GM19324 (cell line): Measurements from ENCODE around the gene TEAD4.

ENCODE experiments used
- ATAC-seq: cut with Tn5 transposase; IDR thresholded peaks from one replicate; pipeline ENCODE4 v1.9.1; 2021; ENCODE audit warnings: mild to moderate bottlenecking, moderate library complexity; ENCODE audit not compliant: unreplicated experiment, low FRiP score

Gene TEAD4

GRCh38 chr12:2960390-2960956 is 1.3 kb downstream of the TEAD4 start:
- ATAC-seq = no peak

DNA sequence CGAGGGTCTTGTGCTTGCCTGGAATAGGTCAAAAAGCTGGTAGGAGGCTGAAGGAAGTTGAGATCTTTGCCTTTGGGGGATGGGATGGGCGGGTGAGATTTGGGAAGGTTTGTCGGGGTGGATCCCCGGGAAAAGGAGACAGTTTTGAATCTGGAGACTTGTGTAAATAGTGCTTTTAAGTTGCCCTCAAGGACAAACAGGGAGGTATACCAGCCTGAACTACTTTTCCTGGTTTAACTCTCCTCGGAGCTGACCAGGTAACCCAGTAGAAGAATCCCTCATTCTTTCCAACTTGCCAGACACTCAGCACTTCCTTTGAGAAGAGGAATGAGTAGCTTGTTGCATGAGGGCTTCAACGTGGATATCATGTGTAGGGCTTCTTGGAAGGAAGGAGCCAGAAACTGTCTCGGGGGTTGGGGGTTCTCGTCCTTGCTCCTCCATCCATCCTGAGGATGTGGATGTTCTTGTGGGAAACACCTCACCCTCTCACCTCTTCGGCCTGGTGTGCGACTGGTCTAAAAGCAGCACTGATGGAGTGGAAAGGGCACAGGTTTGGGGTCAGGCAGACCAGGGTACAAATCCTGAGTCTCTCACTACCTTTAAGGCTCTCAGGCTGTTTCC is 1.9 kb downstream of the TEAD4 start:
- ATAC-seq = no peak

- ATAC-seq = no peak
Measured at GRCh38 chr12:2961705-2962104, 2.5 kb downstream of the TEAD4 start.

DNA sequence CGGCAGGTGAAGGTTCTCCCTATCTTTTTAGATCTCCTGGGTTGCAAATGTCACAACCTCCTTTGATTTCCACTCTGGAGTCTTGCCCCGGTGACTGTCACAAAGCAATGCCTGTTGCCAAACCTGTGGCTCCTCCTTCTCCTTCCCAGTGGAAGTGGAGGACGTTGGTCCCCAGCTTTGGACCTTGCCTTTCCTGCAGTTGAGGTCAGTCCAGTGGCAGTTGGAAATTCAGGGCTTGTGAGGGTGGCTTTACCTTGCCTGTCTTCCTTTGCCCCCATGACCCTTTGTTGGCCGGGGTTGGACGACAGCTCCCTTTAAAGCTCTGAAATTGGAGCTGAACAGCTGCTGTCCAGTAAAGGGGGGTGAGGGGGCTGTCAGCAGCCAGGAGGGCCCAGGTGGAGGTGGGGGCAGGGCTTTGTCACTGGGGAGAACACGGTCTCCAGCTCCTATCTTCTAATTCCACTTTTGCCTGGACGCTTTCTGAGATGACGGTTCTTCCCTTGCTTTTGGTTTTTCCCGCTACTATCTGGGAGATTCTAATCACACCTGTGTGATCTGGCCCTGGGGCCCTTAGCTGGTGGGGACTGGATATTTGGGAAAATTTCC is 4.1 kb downstream of the TEAD4 start:
- ATAC-seq = no peak

DNA sequence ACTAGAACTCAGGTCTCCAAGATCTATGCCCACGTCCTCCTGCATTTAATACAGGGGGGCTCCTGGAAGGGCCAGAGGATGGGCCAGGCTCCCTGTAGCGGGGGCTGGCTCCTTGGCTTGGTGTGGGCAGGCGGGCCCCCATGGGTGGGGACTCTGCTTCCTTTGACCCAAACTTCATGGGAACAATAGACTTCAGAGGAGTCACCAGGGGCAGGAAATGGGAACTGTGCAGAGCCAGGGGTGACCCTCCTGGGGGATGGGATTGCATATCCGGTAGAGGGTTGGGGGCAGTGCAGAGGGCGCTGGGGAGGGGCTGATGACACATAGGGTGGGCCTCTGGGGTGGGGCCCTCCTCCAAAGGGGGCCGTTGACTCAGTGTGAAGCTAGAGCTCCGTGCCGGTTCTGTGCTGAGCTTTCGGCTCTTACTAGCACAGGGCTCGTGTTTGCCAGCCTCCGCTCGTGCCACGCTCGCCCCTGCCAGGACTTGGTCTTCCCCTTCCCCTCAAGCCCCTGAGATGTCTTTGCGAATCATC is 4.6 kb downstream of the TEAD4 start:
- no peak for ATAC-seq

DNA sequence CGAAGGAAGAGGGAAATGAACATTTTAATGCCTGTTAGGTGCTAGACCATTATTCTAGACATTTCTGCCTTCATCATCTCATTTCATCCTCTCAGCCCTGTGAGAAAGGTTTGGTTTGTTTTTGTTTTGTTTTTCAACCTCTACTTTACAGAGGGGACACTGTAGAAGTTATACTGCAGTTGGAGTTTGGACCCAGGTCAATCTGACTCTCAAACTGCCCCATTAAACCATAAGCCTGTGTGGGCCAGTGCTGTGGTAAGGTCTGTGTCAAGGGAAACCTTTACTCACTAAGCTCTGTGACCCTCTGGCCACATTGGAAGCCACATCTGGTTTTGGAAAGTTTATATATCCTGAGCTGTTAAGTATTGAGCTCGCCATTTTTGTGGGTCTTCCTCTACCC is 8.5 kb downstream of the TEAD4 start:
- ATAC-seq = no peak

GRCh38 chr12:2970744-2971143 is 11.5 kb downstream of the TEAD4 start:
- no peak for ATAC-seq

DNA sequence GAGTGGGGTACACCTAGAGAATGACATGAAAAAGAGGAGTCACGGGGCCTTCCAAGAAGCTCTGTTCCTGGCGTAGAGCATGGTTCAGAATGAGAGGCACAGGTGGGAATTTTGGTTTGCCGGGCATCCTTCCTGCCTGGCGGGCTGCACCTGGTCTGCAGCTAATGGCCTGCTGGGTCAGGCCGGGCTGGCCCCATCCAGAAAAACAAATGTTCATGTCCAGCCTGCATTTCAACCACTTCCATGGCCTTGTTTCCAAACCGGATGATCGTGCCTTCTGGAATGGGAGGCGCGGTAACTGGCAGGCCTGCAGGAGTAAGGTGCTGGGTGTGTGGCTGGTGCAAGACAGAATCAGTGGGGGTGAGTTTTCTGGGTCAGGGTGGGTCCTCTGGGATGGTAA is 14.4 kb downstream of the TEAD4 start:
- no peak for ATAC-seq

DNA sequence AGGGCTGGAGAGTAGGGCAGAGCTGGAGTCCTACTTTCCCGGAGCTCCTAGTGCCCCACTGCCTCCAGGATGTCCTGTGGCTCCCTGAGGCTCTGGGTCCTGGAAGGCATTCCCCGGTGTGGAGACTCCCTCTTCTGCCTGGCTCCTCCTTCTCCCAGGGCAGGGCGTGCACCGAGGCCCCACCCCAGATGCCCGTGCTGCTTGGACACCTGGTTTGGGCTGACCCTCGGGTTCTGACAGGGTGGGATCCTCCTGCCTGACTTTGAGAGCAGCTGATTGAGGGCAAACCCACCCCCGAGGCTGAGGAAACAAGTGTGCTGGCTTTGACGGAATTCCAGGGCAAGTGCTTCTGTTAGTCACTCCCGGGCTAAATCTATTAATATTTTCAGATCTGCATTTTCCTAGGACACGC is 15.4 kb downstream of the TEAD4 start:
- ATAC-seq = no peak

- ATAC-seq = no peak
Measured at GRCh38 chr12:2976581-2976996, 17.4 kb downstream of the TEAD4 start.

DNA sequence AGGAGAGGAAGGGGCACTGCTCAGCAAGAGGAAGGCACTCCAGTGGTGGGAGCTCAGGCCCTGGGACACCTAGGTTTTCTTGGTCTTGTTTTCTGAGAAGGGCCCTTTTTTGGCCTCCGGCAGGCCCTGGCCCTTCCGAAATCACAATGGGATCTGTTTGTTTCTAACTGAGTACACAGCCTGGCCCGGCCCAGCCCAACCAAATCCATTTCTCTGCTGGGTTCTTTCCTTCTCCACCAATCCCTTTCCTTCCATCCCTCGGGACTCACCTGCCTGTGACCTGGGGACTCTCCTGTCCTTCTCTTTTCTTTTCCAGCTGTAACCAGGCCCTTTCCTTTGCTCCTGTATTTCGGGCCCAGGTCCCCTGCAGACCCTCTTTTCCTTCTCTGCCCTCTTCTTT is 18.6 kb downstream of the TEAD4 start:
- no peak for ATAC-seq

DNA sequence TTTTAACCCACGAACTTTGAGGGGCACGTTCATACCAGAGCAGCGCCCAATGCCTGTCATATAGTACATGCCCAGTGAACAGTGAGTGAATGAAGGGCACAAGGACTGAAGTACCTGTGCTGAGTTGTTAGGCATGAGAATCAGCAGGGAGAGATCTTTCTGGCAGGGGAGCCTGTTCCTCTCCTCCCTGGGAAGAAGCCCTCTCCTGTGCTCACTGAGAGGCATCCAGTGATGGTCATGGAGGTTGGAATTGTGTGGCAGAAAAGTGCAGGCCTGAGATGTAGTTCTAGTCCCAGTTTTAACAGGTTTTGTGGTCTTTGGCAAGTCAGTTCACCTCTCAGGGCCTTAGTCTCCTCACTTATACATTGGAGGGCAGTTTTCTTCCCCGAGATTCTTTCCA is 20.6 kb downstream of the TEAD4 start:
- ATAC-seq = no peak

DNA sequence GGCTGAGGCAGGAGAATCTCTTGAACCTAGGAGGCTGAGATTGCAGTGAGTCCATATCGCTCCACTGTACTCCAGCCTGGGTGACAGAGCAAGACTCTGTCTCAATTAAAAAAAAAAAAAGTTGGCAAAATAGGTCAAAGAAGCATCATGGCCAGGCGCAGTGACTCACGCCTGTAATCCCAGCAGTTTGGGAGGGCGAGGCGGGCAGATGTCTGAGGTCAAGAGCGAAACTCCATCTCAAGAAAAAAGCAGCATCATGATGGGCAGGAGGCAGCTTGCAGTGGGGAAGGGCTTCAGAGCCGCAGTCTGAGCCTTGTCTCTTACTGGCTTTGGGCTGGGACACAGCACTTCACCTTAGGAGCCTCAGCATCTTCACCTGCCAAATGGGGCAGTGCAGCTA is 21.4 kb downstream of the TEAD4 start:
- ATAC-seq = no peak

GRCh38 chr12:2982361-2982760 is 23.2 kb downstream of the TEAD4 start:
- no peak for ATAC-seq

DNA sequence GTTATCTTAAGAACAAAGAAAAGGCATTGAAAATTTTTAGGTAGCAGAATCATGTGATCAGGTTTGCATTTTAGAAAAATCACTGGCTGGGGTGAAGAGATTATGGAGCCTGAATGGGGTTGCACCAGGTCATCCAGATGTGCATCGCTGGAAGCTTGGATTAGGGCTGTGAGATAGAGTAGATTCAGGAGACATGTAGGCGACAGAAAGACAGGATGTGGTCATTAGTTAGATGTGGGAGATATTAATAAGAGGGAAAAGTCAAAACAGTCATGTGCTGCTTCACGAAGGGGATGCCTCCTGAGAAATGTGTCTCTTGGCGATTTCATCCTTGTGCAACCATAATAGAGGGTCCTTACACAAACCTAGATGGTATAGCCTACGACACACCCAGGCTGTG is 25.1 kb downstream of the TEAD4 start:
- no peak for ATAC-seq

- no peak for ATAC-seq
Measured at GRCh38 chr12:2984698-2985097, 25.5 kb downstream of the TEAD4 start.

DNA sequence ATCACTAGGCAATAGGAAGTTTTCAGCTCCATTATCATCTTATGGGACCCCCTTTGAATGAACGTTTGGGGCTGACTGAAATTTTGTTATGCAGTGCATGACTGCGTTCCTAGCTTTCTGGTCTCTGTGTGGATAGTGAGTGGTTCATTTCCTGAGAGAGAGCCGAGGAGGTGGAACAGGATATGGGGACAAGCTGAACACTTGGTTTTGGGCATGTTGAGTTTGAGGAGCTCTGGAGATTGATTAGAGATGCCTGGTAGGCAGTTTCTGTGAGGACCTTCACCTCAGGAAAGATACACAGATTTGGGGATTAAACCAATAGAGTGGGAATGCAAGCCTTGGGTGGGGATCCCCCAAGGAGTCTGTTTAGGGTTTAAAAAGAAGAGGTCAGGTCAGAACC is 27.7 kb downstream of the TEAD4 start:
- no peak for ATAC-seq

GRCh38 chr12:2988494-2988893 is 29.3 kb downstream of the TEAD4 start:
- no peak for ATAC-seq

- ATAC-seq = no peak
Measured at GRCh38 chr12:2992724-2993123, 33.5 kb downstream of the TEAD4 start.

- ATAC-seq = no peak
Measured at GRCh38 chr12:2997989-2998670, 38.9 kb downstream of the TEAD4 start.

GRCh38 chr12:2998789-2999264 is 39.6 kb downstream of the TEAD4 start:
- ATAC-seq = no peak
